Progenitor cell of endocrine pancreas (in vitro differentiated cells): Measurements from ENCODE around the gene ANGPTL5. TPM values are rescaled to one million over a fixed set of nuclear protein-coding genes. Genes with fewer than 3 reads are reported as not detected.

Experiments
- DNase-seq: peaks from one replicate; pipeline ENCODE4 v3.0.0; 2021; ENCODE audit warnings: low spot score; ENCODE audit not compliant: unreplicated experiment
- H3K27ac Mint-ChIP-seq: 2 replicates; pipeline ENCODE4 v1.8.0; 2021; ENCODE audit warnings: mild to moderate bottlenecking, moderate library complexity, mixed read lengths
- H3K27me3 Mint-ChIP-seq: 2 replicates; pipeline ENCODE4 v1.8.0; 2021; ENCODE audit warnings: mixed read lengths
- H3K36me3 Mint-ChIP-seq: 2 replicates; pipeline ENCODE4 v1.8.0; 2022; ENCODE audit warnings: mixed read lengths; ENCODE audit not compliant: insufficient read depth
- H3K4me1 Mint-ChIP-seq: 2 replicates; pipeline ENCODE4 v1.8.0; 2021; ENCODE audit warnings: low read depth, mixed read lengths
- H3K4me3 Mint-ChIP-seq: 2 replicates; pipeline ENCODE4 v1.8.0; 2021; ENCODE audit warnings: low read depth, mild to moderate bottlenecking, moderate library complexity, mixed read lengths
- H3K9me3 Mint-ChIP-seq: 2 replicates; pipeline ENCODE4 v1.8.0; 2021; ENCODE audit warnings: low read depth, mixed read lengths
- CTCF ChIP-seq: fragments of 200-600 bp; sonication (generic); IDR thresholded peaks from one replicate; pipeline ENCODE4 v1.5.0; 2021; ENCODE audit warnings: antibody characterized with exemption, mild to moderate bottlenecking; ENCODE audit not compliant: unreplicated experiment
- total RNA-seq: library from RNA; stranded (reverse); gene quantifications from 2 replicates; pipeline ENCODE4 v1.2.1, GENCODE V29; 2021

ANGPTL5 gene
- total RNA-seq, 1 donor from 2014 or later: not detected

- no peak for DNase-seq
- peaks cover 3% of the 10 kb centered on the region for H3K9me3 Mint-ChIP-seq
- no peaks in the 10 kb centered on the region for H3K27me3 Mint-ChIP-seq
- no peak overlapping the region for H3K27ac Mint-ChIP-seq
- no peak overlapping the region for H3K4me3 Mint-ChIP-seq
- H3K4me1 Mint-ChIP-seq: no peaks in the 10 kb centered on the region
- no peaks in the 10 kb centered on the region for H3K36me3 Mint-ChIP-seq
- no peak for TF ChIP-seq CTCF
Measured at GRCh38 chr11:101923554-101923953, 7.2 kb upstream of the ANGPTL5 start.

GRCh38 chr11:101920992-101921391, 4.7 kb upstream of the ANGPTL5 start:
- no peaks in the 10 kb centered on the region for H3K36me3 Mint-ChIP-seq
- peaks cover 3% of the 10 kb centered on the region for H3K9me3 Mint-ChIP-seq
- TF ChIP-seq CTCF: no peak
- H3K4me1 Mint-ChIP-seq: no peaks in the 10 kb centered on the region
- DNase-seq: no peak
- no peak overlapping the region for H3K4me3 Mint-ChIP-seq
- peaks cover 3% of the 10 kb centered on the region for H3K27me3 Mint-ChIP-seq
- no peak overlapping the region for H3K27ac Mint-ChIP-seq

- H3K4me3 Mint-ChIP-seq: no peak overlapping the region
- H3K4me1 Mint-ChIP-seq: peaks cover 20% of the 10 kb centered on the region
- TF ChIP-seq CTCF: no peak
- peaks cover 3% of the 10 kb centered on the region for H3K27me3 Mint-ChIP-seq
- no peaks in the 10 kb centered on the region for H3K9me3 Mint-ChIP-seq
- no peak overlapping the region for H3K27ac Mint-ChIP-seq
- no peaks in the 10 kb centered on the region for H3K36me3 Mint-ChIP-seq
- DNase-seq: no peak
Measured at GRCh38 chr11:101917226-101917625, 904 bp upstream of the ANGPTL5 start.

- DNase-seq: no peak
- TF ChIP-seq CTCF: no peak
Measured at GRCh38 chr11:101915791-101916291, 481 bp downstream of the ANGPTL5 start.

GRCh38 chr11:101914738-101915426, 1.4 kb downstream of the ANGPTL5 start, which contains the start of gene CEP126:
TSS of gene CEP126 (plus strand) at chr11:101915010. CDS start at chr11:101915285, 275 bp downstream.
- peak; percentile 44 for TF ChIP-seq CTCF
- Mint-ChIP-seq H3K4me1 (peaks cover 20% of the 10 kb centered on the region), H3K36me3 (no peaks in the 10 kb centered on the region), H3K4me3 (peak within 1 kb of the TSS; percentile 92), H3K27ac (peak within 1 kb of the TSS; percentile 91), H3K9me3 (no peaks in the 10 kb centered on the region), H3K27me3 (peaks cover 3% of the 10 kb centered on the region)
- peak; percentile 87 for DNase-seq

More at GRCh38 chr11:101915791-101916291, 481 bp downstream of the ANGPTL5 start:
- peak overlapping the region; percentile 91 for H3K27ac Mint-ChIP-seq
- H3K27me3 Mint-ChIP-seq: peaks cover 3% of the 10 kb centered on the region
- no peaks in the 10 kb centered on the region for H3K9me3 Mint-ChIP-seq
- H3K4me3 Mint-ChIP-seq: peak overlapping the region; percentile 92
- no peaks in the 10 kb centered on the region for H3K36me3 Mint-ChIP-seq
- H3K4me1 Mint-ChIP-seq: peaks cover 20% of the 10 kb centered on the region
